GM04503 (cell line): ENCODE results near the gene ITGB8.

Experiments used
- DNase-seq: peaks from one replicate; pipeline ENCODE4 v3.0.0-alpha.2; 2012; ENCODE audit warnings: low read depth

Gene ITGB8

GRCh38 chr7:20464891-20465290, 134.2 kb downstream of the ITGB8 start:
- DNase-seq, result no peak
